Uterus (tissue), 4 donors: Measurements from ENCODE around the gene UMODL1. TPM values are rescaled to one million over a fixed set of nuclear protein-coding genes. Genes with fewer than 3 reads are reported as not detected.

ENCODE experiments used
- DNase-seq, 2 donors: peaks; one replicate each; pipeline ENCODE4 v3.0.0-alpha.2; 2019 to 2020
- H3K27ac ChIP-seq, 2 donors: fragments of 200-600 bp; sonication (generic); 1 replicate in 1 of 2; 2 replicates in 1 of 2; pipeline ENCODE4 v1.5.1; 2016 to 2018
- H3K27me3 ChIP-seq, 2 donors: fragments of 200-600 bp; sonication (generic); one replicate each; pipeline ENCODE4 v1.5.1; 2018 to 2019; ENCODE audit warnings: control low read depth in 1 of 2
- H3K36me3 ChIP-seq, 2 donors: fragments of 200-600 bp; sonication (generic); one replicate each; pipeline ENCODE4 v1.5.1; 2019; ENCODE audit warnings: control low read depth in 1 of 2
- H3K4me1 ChIP-seq, 2 donors: fragments of 200-600 bp; sonication (generic); one replicate each; pipeline ENCODE4 v1.5.1; 2018 to 2019; ENCODE audit warnings: control low read depth in 1 of 2
- H3K4me3 ChIP-seq, 2 donors: fragments of 200-600 bp; sonication (generic); 1 replicate in 1 of 2; 2 replicates in 1 of 2; pipeline ENCODE4 v1.5.1; 2018 to 2019; ENCODE audit warnings: mild to moderate bottlenecking in 1 of 2
- H3K9me3 ChIP-seq, 2 donors: fragments of 200-600 bp; sonication (generic); one replicate each; pipeline ENCODE4 v1.5.1; 2019; ENCODE audit warnings: control low read depth in 1 of 2
- CTCF ChIP-seq, 4 experiments: fragments of 200-600 bp in 2 of 4; fragments of 450-650 bp in 2 of 4; sonication (generic) in 2 of 4; IDR thresholded peaks; one replicate each; pipeline ENCODE4 v1.5.1; 2016 to 2019; ENCODE audit warnings: antibody characterized with exemption in 4 of 4, mild to moderate bottlenecking in 2 of 4, moderate library complexity in 1 of 4
- POLR2A ChIP-seq, 2 donors: fragments of 450-650 bp; IDR thresholded peaks; one replicate each; pipeline ENCODE4 v1.6.1; 2016; ENCODE audit warnings: antibody characterized with exemption in 2 of 2, mild to moderate bottlenecking in 1 of 2, moderate library complexity in 1 of 2
- intact Hi-C: fragments of 100-400 bp; cut with DNase I; formaldehyde crosslinking; loops from one replicate; pipeline ENCODE4 v1.15.1; 2023; ENCODE audit warnings: low total_unique reads
- total RNA-seq, 4 donors: library from RNA; depleted of rRNA in 3 of 4; stranded (reverse); fragments of >200 nt in 3 of 4; gene quantifications; one replicate each; pipeline versions ENCODE4 v1.1.0 to v1.2.4, GENCODE V29; 2014 to 2023
- donor health status: DM: yes; HTN: yes; CAD: no.

Gene UMODL1
- total RNA-seq, 4 donors from 2014 or later, result not detected

DNA sequence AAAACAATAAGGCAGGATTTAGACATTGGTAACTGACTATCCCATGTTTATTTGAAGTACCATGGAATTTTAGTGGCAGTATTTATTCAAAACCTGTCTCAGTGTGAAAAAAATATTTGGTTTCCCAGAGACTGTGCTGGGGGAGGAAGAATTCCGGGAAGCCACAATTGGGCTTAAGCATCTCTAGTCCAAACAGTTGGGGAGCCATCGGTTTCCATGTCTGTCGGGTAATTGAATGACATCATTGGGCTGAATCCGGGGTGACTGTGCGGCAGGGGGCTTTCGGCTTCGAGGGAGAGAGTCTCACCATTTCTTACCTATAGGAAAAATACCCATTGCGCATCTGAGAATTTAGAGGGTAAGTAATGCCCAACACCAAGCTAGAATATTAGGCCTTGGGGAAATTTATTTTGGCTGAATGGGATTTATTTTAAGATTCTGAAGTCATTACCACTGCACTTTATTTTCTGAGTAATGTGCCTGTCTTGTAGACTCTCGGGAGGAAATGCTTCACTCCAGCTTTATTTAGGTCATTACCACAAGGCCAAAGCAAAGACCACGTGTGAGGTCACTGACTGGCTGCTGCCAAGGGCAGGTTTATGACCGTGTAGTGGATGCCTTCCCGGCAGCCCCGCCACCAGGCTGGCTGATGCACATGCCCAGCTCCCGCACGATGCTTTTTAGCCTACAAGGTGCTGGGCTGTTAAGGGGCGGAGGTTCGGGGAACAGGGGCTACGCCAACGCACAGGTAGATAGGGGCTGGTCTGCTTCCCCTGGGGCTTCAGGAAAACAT, 23.1 kb upstream of the UMODL1 start:
- Histone ChIP-seq H3K27ac (peak overlapping the region; percentile 18 to 42), H3K4me1 (peaks cover 0 to 4% of the 10 kb centered on the region in 2 donors), H3K27me3 (no peaks in the 10 kb centered on the region), H3K4me3 (no peak overlapping the region), H3K36me3 (no peaks in the 10 kb centered on the region), H3K9me3 (no peaks in the 10 kb centered on the region)
- TF ChIP-seq POLR2A (IDR thresholded peaks at IDR 0.05) (no peak), CTCF (IDR thresholded peaks at IDR 0.05) (peak in 1 of 4 experiments; percentile 3)
- intact Hi-C loops, result no loop called here
- peak; percentile 50 to 61 for DNase-seq

- no peaks in the 10 kb centered on the region for H3K9me3 ChIP-seq
- H3K27me3 ChIP-seq, result no peaks in the 10 kb centered on the region
- no peaks in the 10 kb centered on the region for H3K36me3 ChIP-seq
- DNase-seq, result no peak
- intact Hi-C loops, result no loop called here
- H3K4me1 ChIP-seq, result peaks cover 0 to 4% of the 10 kb centered on the region in 2 donors
- H3K27ac ChIP-seq, result no peak overlapping the region
- no peak for TF ChIP-seq CTCF (IDR thresholded peaks at IDR 0.05)
- TF ChIP-seq POLR2A (IDR thresholded peaks at IDR 0.05), result no peak
- no peak overlapping the region for H3K4me3 ChIP-seq
Observed at GRCh38 chr21:42048870-42049577, 22.1 kb upstream of the UMODL1 start.

GRCh38 chr21:42049578-42050430, 21.3 kb upstream of the UMODL1 start:
- no peaks in the 10 kb centered on the region for H3K27me3 ChIP-seq
- H3K27ac ChIP-seq, result no peak overlapping the region
- no peak for DNase-seq
- H3K4me3 ChIP-seq, result no peak overlapping the region
- peaks cover 0 to 4% of the 10 kb centered on the region in 2 donors for H3K4me1 ChIP-seq
- TF ChIP-seq POLR2A (IDR thresholded peaks at IDR 0.05), result no peak
- no peak for TF ChIP-seq CTCF (IDR thresholded peaks at IDR 0.05)
- H3K9me3 ChIP-seq, result no peaks in the 10 kb centered on the region
- intact Hi-C loops, result no loop called here
- no peaks in the 10 kb centered on the region for H3K36me3 ChIP-seq

DNA sequence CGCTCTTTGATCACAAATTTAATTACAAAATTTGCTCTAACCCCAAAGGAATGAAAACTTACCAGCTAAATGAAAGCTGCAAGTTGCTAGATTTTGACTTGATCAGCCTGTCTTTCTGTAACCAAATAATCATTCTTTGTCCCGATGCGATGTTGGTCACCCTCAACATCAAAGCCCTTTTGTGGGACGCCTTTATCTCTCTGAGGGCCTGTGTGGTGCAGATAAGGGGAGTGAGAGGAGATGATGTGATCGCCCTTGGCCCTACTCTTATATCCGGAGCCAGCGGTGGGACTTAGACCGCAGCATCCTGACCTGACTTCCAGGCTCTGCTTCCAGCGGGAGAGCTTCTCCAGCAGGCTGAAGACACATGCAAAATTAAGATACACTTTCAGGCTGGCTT, 19.3 kb upstream of the UMODL1 start:
- Histone ChIP-seq H3K9me3 (no peaks in the 10 kb centered on the region), H3K4me3 (no peak overlapping the region), H3K27me3 (no peaks in the 10 kb centered on the region), H3K36me3 (no peaks in the 10 kb centered on the region), H3K27ac (no peak overlapping the region), H3K4me1 (peaks cover 0 to 4% of the 10 kb centered on the region in 2 donors)
- no peak for DNase-seq
- intact Hi-C loops, result no loop called here
- TF ChIP-seq CTCF (IDR thresholded peaks at IDR 0.05) (no peak), POLR2A (IDR thresholded peaks at IDR 0.05) (no peak)
